Measurements from ENCODE around the gene STK33.

STK33 gene

DNA sequence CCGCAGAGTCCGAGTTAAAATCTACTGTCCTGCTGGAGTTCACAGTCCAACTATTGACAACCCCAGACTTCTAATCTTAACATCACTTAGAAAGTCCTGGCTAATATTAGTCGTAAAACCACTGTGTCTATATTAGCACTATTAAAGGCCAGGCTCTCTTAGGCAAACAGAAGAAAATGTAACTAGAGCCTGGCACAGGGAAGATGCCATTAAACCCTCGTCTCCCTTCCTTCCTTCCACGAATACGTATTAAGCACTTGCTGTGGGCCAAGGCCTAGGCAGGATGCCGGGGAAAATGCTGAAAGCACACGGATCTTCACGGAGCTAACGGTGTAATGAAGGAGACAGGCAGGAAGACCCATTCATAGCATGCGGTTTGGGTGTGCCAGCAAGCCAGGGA lies 248.8 kb downstream of the STK33 start:
- no peak overlapping the region for H3K4me3 ChIP-seq (ENCODE audit: low read depth, low read length)
- no peak for DNase-seq (ENCODE audit: low read depth)
- TF ChIP-seq CTCF (IDR thresholded peaks at IDR 0.05; ENCODE audit: low read depth, low read length, missing control alignments), result no peak
- in situ Hi-C loops (cut with HindIII; ENCODE audit: low sequenced_read_pairs), result no loop called here

- no peak overlapping the region for H3K4me3 ChIP-seq (ENCODE audit: low read depth, low read length)
- in situ Hi-C loops (cut with HindIII; ENCODE audit: low sequenced_read_pairs), result no loop called here
- no peak for DNase-seq (ENCODE audit: low read depth)
- no peak for TF ChIP-seq CTCF (IDR thresholded peaks at IDR 0.05; ENCODE audit: low read depth, low read length, missing control alignments)
These were observed 249.7 kb downstream of the STK33 start for GRCh38 chr11:8344346-8344745.

DNA sequence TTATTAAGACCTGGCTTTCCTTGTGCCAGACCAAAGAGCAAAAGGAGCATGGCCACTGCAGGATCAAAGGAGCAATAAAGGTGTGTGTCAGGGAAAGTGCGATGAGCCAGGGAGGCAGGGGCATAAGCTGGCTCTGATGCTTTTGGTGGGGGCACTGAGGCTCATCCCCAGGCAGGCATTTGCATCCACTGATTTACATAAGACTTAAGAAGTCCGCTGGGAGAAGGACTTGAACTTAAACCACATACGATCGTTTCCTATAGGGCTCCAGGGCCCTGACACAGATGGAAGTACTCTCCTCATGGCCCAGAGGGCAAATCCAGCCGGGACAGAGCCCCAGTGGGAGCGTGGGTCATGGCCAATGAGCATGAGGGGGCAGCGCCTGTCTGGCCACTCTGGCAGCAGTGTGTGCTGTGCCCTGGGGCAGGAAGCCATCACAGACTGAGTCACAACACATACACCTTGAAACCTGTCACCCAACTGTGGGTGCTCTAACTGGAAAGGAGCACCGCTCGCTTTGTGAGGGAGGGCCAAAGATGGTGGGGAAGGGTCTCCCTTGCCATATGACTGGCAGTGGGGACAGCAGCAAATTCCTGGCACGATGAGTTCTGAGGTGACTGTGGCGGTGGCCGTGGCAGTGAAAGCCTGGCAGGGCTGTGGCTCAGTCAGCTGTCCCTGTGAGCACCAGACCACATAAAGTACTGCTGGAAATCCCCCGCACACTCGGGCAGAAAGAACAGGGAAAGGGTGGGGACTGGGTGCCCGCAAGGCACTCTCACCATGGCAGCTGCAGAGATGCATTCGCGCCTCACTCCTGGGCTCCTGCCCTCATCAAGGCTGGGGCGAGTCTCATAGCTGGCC lies 251.0 kb downstream of the STK33 start:
- in situ Hi-C loops (cut with HindIII; ENCODE audit: low sequenced_read_pairs), result no loop called here
- no peak for TF ChIP-seq CTCF (IDR thresholded peaks at IDR 0.05; ENCODE audit: low read depth, low read length, missing control alignments)
- no peak overlapping the region for H3K4me3 ChIP-seq (ENCODE audit: low read depth, low read length)
- no peak for DNase-seq (ENCODE audit: low read depth)

- TF ChIP-seq CTCF (IDR thresholded peaks at IDR 0.05; ENCODE audit: low read depth, low read length, missing control alignments), result no peak
- in situ Hi-C loops (cut with HindIII; ENCODE audit: low sequenced_read_pairs), result no loop called here
- DNase-seq (ENCODE audit: low read depth), result no peak
- H3K4me3 ChIP-seq (ENCODE audit: low read depth, low read length), result no peak overlapping the region
These were observed 252.0 kb downstream of the STK33 start for GRCh38 chr11:8341996-8342395.
